ENCODE results near the gene RAB13.
"Not testable (repeated sequence)": the region's sequence is repeated elsewhere in the genome, so short reads cannot be mapped to it uniquely, and the experiment has no call there.

The RAB13 gene

DNA sequence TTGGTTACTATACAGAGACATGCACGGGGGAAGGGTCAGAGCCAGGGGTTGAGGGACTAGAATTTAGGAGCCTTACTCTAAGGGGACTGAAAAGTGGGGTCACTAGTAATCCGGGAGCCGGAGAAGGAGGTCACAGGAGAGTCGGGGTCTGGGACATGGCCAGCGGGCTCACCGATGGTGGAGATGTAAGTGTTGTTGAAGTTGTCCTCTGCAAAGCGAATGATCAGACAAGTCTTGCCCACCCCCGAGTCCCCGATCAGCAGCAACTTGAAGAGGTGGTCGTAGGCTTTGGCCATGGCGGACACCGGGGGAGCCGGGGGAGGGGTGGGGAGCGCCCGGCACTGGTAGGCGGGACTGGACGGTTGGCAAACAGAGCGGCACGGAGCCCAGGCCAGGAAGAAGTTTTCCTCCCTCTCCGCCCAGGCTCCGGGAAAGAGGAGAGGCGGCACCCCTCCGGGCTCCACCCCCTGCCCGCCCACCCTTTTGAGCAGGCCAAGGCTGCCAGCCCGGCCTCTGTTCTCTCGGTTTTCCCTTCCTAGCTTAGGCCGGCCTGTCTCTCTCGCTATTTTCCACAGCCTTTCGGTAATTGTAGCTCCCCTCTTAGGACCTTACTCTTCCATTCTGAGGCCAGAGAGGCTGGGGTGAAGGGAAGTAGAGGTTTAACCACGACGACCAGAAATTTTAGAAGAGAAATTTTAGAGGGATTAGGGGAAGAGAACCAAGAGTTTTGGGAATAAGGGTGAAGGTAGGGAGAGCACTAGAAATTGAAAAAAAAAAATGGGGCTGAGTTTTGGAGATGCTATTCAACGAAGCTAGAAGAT lies at the start of gene RAB13:
Gene RAB13, minus strand, starts transcription at position 399 of the 821 bp plus-strand sequence. Its CDS starts 103 bp downstream, at position 296.
- DNase-seq (ENCODE audit: low read depth, low spot score), result no peak

DNA sequence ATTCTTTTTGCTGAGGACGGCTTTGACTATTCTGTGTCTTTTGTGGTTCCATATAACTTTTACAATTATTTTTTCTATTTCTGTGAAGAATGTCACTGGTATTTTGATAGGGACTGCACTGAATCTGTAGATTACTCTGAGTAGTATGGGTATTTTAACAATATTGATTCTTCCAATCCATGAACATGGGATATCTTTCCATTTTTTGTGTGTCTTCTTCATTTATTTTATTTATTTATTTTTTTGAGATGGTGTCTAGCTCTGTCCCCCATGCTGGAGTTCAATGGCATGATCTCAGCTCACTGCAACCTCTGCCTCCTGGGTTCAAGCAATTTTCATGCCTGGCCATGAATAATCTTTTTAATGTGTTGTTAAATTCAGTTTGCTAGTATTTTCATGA lies 47.6 kb upstream of the RAB13 start:
- DNase-seq (ENCODE audit: low read depth, low spot score), result not testable (repeated sequence)

DNA sequence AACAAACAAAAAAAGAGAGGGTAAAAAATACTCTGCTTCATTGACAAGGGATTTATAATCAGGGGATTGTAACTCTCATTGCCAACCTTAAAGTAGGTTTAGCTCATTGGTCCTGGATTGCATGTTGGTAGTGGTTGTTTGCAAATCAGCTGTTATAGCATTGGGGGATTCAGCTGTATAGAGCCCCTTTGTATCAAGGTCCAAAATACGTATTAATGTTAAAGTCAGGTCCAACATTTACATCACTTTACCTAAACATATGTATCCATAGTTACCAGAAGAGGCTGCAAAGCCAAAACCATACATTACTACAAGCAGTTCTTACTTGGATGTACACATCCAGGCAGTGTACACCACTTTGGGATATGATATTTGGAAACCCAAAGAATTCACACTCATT lies 33.8 kb upstream of the RAB13 start:
- no peak for DNase-seq (ENCODE audit: low read depth, low spot score)

DNA sequence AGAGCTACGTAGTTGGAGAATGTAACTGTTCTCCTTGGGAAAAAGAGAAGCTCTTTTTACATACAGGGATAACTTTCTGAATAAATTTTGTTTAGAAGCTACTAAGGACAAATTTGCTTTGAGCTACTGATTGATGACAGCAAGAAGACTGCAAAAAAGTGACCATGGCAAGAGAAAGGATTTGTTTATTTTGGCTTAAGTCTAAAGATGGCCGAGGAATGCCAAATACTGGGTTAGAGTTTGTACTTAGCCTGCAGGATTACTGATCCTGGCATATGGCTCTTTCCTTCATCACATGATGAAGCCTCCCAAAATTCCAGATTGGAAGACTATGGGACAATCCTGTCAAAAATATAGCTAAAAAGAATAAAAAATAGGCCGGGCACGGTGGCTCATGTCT lies 33.1 kb upstream of the RAB13 start:
- DNase-seq (ENCODE audit: low read depth, low spot score), result no peak

DNA sequence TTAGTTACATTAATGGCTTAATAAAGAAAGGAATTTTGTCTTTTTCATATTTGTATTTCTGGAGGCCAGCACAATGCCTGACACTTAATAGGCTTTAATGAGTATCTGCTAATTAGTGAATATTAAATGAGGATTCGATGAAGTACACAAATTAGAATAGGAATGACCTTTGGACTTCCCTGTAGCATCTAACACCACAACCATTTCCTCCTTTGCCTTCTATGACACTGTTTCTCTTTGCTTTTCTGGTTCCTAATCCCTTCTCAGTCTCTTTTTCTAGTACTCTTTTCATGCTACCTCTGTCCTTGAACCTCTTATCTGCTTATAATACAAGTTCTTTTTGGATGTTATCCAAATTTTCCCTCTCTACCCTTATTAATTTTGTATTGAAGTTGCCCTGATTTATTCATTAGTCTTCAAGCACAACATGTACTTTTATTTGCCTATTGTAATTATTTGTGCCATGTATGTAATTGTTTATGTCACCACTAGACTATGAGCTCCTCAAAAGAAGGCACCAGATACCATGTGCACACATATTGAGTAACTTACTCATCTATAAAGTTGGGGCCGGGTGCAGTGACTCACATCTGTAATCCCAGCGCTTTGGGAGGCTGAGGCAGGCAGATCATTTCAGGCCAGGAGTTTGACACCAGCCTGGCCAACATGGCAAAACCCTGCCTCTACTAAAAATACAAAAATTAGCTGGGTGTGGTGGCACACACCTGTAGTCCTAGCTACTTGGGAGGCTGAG lies 28.2 kb upstream of the RAB13 start:
- no peak for DNase-seq (ENCODE audit: low read depth, low spot score)

DNA sequence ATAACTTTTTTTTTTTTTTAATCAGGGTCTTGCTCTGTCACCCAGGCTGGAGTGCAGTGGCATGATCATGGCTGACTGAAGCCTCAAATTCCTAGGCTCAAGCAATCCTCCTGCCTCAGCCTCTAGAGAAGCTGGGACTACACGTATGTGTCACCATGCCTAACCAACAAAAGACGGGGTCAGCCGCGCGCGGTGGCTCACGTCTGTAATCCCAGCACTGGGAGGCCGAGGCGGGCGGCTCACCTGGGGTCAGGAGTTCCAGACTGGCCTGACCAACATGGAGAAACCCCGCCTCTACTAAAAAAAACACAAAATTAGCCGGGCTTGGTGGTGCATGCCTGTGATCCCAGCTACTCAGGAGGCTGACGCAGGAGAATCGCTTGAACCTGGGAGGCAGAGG lies 26.4 kb upstream of the RAB13 start:
- not testable (repeated sequence) for DNase-seq (ENCODE audit: low read depth, low spot score)

DNA sequence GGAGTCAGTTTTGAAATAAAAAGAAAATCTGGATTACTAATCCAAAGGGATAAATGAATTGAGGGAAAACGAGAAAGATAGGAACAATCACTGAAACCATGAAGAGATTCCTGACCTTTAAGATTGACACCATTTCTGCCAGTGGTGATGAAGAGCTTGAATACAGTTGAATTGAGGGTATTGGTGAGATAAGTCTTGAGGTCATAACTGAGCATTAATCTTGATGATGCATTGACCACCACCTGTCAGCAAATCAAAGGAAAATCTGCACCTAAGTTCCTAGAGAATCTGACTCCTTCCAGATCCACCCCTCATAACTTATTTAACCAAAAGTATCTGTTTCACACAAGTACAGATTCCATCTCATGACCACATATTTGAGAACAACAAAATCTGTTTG lies 26.0 kb upstream of the RAB13 start:
- no peak for DNase-seq (ENCODE audit: low read depth, low spot score)

DNA sequence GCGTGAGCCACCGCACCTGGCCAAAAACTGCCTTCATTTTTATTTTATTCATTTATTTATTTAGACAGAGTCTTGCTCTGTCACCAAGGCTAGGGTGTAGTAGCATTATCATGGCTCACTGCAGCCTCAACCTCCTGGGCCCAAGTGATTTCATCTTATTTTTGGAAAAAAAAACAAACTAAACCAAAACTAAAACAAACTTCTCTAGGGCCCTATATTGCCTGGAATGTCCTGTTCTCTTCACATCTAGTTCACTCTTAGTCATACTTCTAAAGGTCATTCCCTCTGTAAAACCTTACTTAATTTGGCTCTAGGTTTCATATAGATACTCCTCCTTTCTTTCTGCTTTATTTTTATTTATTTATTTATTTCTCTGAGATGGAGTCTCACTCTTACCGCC lies 20.0 kb upstream of the RAB13 start:
- DNase-seq (ENCODE audit: low read depth, low spot score), result no peak

DNA sequence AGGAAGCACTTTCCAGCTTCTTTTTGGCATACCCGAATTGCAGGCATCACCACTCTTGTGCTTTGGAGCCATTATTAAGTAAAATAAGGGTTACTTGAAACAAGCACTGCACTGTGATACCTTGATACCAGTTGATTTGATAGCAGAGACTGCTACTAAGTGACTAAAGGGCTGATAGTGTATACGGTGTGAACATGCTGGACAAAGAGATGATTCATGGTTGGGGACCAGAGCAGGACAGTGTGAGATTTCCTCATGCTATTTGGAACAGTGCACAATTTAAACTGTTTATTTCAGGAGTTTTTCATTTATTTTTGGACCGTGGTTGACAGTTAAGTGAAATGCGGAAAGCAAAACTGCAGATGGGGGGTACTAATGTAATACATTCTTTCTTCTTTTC lies 14.3 kb upstream of the RAB13 start:
- DNase-seq (ENCODE audit: low read depth, low spot score), result no peak

DNA sequence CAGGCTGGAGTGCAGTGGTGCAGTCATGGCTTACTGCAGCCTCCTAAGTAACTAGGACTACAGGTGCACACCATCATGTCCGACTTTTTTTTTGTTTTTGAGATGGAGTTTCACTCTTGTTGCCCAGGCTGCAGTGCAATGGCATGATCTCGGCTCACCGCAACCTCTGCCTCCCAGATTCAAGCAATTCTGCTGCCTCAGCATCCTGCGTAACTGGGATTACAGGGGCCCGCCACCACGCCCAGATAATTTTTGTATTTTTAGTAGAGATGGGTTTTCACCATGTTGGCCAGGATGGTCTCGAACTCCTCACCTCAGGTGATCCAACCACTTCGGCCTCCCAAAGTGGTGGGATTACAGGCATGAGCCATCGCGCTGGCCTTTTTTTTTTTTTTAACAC lies 10.7 kb upstream of the RAB13 start:
- DNase-seq (ENCODE audit: low read depth, low spot score), result not testable (repeated sequence)

DNA sequence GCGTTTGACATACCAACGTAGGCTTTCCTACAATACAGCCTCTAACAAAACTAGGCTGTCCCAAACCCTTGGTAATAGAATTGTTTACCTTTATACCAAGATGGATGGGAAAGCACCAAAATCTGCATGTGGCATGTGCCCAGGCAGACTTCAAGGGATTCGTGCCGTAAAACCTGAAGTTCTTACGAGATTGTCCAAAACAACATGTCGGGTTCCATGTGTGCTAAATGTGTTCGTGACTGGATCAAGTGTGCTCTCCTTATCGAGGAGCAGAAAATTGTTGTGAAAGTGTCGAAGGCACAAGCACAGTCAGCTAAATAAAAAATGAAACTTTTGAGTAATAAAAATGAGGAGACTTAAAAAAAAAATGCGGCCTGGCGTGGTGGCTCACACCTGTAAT lies 9.5 kb upstream of the RAB13 start:
- no peak for DNase-seq (ENCODE audit: low read depth, low spot score)

DNA sequence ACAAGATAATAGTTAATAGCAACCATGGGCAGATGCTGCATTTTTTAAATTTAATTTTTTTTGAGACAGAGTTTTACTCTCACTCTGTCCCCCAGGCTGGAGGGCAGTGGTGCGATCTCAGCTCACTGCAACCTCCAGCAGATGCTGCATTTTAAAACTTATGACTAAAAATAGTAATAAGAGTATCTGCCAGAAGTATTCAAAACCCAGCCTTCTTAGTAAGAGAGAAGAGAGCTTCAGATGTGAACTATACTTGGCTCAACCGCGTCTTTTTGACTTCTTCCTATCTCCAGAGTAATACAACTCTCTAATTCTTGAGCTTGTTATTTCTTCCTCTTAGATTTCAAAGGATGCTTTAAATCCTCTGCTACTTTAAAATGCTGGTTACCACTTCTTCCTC lies 9.1 kb upstream of the RAB13 start:
- no peak for DNase-seq (ENCODE audit: low read depth, low spot score)

DNA sequence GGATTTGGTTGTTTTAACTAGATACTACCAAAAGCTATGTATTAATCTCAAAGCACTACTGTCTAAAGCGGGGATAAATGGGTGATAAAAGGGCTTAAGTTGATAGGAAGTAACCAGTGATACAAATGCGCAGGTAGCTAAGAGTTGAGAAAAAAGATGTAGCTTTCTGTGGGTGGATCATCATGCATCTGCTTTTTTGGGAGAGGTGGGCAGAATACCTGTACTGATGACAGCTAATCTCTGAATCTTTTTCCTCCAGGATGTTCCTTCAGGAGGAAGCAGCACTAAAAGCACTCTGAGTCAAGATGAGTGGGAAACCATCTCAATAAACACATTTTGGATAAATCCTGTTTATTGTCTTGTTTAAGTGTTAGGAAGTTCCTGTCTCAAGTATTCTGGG lies 5.7 kb upstream of the RAB13 start:
- DNase-seq (ENCODE audit: low read depth, low spot score), result no peak

DNA sequence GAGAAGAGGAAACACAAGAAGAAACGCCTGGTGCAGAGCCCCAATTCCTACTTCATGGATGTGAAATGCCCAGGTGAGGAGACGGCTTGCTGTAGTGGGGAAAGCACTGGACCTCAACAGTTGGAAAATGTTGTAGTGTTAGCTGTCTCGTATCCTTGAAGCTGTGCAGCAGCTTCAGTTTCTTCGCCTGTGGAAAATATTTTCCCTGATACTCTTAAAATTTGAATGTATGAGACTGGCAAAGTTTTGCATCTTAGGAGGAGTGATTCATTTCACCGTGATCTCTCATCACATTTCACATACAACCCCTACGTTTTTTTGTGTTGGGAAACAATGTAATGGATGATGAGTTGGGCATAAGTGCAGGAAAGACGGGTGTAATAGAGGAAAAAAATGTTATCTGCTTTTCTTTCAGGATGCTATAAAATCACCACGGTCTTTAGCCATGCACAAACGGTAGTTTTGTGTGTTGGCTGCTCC lies 5.1 kb upstream of the RAB13 start:
- DNase-seq (ENCODE audit: low read depth, low spot score), result no peak

DNA sequence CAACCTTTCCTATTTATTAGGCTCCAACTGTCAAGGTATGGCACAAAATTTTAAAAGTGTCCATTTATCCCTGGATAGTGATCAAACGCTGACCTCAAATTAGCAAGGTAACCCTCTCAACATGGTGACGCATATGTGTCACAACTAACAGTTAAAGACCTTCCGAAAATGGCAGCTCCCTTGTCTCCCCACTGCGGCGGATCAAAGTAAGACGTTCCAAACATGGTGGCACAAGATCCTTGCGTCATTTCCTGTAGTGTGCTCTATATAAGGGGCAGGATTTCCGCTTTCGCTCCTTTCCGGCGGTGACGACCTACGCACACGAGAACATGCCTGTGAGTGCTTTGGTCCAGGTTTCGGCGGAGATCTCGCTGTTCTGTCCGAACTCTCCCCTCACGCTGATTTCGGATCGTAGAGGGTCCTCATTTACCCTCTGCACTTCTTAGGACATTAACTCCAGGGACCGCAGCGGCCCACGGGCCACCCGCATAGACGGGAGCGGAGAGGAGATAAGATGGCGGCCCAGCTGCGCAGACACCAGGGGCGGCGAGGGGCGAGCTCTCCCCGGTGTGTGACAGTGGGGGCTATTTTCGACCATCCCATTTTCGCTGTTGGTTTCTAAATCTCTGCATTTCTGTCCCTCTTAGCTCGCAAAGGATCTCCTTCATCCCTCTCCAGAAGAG lies 4.5 kb upstream of the RAB13 start, which contains the start of gene RPS27:
Gene RPS27, plus strand, starts transcription at position 295 of the 683 bp plus-strand sequence. Its CDS starts 35 bp downstream, at position 330.
- peak; percentile 85 for DNase-seq (ENCODE audit: low read depth, low spot score)

DNA sequence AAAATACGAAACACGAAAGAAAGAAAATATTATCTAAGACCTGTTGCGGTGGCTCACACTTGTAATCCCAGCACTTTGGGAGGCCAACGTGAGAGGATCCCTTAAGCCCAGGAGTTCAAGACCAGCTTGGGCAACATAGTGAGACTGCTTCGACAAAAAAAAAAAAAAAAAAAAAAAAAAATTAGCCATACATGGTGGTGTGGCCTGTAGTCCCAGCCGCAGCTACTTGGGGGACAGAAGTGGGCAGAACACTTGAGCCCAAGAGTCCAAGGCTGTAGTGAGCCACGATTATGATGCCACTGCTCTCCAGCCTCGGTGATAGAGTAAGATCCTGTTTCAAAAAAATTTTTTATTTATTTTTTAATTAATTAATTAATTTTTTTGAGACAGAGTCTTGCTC lies 1.5 kb upstream of the RAB13 start:
- DNase-seq (ENCODE audit: low read depth, low spot score), result no peak

DNA sequence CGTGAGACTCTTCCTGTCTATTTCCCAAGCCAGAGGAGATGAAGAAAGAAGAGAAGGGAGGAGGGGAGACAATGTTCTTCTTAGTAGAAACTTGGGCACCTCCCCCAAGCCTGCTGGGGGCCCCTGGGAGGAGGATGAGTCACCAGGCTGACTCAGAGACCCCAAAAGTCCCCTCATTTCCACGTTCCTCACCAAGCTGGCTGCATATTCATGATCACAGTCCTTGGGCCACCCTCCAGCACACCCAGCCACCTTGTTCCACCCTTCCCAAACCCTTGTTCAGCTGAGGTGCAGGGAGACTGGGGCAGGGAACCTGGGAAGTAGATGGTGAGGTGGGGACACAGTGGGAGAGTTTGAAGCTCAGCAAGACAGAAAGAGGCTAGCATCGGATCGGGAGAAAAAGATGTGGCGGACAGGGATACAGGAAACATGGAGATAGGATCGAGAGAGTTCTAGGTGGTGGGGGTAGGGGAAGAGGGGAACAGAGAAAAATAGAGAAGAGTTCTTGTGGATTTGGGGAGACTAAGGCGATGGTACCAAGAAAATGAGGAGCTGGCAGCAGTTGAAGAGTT lies 712 bp downstream of the RAB13 start:
- DNase-seq (ENCODE audit: low read depth, low spot score), result no peak

DNA sequence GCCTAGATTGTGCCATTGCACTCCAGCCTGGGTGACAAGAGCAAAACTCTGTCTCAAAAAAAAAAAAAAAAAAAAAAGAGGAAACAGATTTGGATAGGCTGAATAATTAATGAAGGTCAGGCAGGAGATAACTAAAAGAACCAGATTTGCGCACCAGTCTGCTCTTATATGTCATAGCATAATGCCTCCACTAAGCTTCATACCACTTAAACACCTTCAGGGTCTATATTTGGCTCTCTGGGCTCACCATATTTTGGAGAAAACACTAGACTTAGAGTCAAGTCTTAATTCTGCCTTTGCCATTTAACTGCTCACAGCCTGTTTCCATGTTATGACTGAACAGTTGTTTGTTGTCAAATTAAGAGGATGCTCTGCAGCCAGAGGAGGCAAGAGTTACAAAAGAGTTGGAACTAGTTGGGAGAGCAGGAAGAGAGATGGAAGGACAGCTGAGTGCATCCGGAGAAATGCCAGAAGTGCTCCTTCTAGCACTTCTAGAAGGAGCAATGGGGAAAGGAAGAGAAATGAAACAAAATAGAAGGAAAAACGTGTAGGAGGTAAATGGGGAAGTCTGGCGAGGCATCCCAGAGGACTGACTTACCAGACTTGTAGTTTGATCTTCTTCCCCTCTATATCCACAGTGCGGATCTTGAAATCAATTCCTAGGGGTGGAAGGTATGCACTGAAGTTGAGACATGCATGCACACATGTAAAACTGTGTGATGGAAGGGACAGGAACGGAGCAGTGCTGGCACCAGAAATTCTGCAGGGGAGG lies 1.8 kb downstream of the RAB13 start:
- no peak for DNase-seq (ENCODE audit: low read depth, low spot score)

DNA sequence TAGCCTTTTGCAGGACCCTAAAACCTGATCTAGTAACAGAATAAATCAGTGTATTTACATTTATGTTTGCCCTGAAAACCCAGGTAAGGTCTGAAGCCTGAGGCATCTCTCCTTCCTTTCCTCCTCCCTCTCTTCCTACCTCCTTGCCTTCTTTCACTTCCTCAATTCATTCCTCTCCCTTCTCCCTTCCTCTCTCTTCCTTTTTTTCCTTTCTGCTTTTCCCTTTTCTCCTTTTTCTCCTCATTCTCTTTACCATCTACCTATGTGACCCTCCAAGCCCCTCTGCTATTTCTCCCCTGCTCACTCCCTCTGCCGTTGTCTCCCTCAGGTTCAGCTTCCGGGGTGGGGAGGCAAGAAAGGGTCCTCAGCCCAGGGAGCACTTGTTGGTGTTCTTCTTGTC lies 4.4 kb downstream of the RAB13 start:
- DNase-seq (ENCODE audit: low read depth, low spot score), result not testable (repeated sequence)

DNA sequence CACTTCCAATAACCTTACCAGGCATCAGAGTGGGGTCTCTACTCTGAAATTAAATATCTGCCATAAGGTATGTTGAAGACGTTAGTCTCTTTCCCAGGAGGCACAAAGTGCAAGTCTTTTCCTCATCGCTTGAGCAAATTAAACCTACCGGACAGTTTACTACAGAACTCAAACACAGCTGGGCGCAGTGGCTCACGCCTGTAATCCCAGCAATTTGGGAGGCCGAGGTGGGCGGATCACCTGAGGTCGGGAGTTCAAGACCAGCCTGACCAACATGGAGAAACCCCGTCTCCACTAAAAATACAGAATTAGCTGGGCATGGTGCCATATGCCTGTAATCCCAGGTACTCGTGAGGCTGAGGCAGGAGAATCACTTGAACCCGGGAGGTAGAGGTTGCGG lies 7.0 kb downstream of the RAB13 start:
- DNase-seq (ENCODE audit: low read depth, low spot score), result not testable (repeated sequence)

DNA sequence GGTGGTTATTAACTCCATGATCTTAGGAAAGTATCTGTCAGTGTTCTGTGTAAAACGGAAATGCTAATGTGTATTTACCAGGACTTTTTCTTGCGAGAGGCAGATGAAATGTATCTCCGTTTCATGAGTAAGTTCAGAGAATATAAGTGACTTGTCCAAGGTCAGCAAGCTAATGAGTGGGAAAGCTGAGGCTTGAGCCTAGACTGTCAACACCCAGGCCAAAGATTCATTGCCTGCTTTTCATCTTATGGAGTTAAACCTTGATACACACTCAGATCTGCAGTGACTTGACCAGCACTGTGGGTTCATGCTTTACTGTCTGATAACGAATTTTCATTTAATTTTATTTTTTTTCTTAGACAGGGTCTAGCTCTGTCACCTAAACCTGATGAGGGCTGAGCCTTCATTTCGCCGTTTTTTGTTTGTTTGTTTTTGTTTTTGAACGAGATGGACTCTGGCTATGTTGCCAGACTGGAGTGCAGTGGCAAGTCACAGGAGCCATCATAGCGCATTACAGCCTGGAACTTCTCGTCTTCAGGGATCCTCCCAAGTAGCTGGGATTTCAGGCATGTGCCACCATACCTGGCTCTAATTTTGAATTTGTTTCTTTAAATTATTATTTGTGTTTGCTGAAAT lies 7.7 kb downstream of the RAB13 start:
- DNase-seq (ENCODE audit: low read depth, low spot score), result no peak

Data from activated CD4-positive, CD25-positive, alpha-beta regulatory T cell treated with anti-CD3 and anti-CD28 coated beads, Interleukin-2, amount 50 U/mL, for 16 hours (primary cell).